ENCODE results near the gene PLA2R1.

DNA sequence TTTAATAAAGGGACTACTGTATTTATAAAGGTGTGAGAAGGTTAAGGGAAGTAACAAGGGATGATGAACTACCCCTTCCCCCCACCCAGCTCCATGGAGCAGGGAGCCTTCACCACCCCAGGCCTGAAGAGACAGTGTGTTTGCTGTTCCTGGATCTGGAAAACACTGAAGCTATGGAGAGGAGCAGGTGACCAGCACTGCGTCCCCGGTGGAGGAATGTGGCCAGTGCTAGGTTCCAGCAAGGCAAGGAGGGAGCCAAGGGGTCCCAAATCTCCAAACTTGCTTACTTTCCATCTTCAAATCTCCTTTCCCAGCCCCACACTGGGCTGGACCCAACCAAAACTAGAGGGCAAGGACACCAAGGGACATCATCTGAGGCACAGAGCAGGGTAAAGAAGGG is 135.7 kb downstream of the PLA2R1 start:
- TF ChIP-seq, protein P1, sequence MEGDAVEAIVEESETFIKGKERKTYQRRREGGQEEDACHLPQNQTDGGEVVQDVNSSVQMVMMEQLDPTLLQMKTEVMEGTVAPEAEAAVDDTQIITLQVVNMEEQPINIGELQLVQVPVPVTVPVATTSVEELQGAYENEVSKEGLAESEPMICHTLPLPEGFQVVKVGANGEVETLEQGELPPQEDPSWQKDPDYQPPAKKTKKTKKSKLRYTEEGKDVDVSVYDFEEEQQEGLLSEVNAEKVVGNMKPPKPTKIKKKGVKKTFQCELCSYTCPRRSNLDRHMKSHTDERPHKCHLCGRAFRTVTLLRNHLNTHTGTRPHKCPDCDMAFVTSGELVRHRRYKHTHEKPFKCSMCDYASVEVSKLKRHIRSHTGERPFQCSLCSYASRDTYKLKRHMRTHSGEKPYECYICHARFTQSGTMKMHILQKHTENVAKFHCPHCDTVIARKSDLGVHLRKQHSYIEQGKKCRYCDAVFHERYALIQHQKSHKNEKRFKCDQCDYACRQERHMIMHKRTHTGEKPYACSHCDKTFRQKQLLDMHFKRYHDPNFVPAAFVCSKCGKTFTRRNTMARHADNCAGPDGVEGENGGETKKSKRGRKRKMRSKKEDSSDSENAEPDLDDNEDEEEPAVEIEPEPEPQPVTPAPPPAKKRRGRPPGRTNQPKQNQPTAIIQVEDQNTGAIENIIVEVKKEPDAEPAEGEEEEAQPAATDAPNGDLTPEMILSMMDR (IDR thresholded peaks at IDR 0.05), result no peak
- no peak for TF ChIP-seq RNF2 (IDR thresholded peaks at IDR 0.05; ENCODE audit: borderline replicate concordance, low read depth)
- TF ChIP-seq, protein P2, sequence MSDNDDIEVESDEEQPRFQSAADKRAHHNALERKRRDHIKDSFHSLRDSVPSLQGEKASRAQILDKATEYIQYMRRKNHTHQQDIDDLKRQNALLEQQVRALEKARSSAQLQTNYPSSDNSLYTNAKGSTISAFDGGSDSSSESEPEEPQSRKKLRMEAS (IDR thresholded peaks at IDR 0.05), result no peak
- no peak for TF ChIP-seq HDAC2 (IDR thresholded peaks at IDR 0.05)
- TF ChIP-seq, protein P3, sequence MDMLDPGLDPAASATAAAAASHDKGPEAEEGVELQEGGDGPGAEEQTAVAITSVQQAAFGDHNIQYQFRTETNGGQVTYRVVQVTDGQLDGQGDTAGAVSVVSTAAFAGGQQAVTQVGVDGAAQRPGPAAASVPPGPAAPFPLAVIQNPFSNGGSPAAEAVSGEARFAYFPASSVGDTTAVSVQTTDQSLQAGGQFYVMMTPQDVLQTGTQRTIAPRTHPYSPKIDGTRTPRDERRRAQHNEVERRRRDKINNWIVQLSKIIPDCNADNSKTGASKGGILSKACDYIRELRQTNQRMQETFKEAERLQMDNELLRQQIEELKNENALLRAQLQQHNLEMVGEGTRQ (IDR thresholded peaks at IDR 0.05), result no peak
- no peak for TF ChIP-seq EHMT2 (IDR thresholded peaks at IDR 0.05; ENCODE audit: low read depth)
- no peak for TF ChIP-seq MAZ (IDR thresholded peaks at IDR 0.05; ENCODE audit: borderline replicate concordance, low read depth, low read length)
- 0 out of 2 replicates have a peak, but pooled peaks have one; percentile 9 for TF ChIP-seq POLR2A (IDR thresholded peaks at IDR 0.05; ENCODE audit: low read length)
- TF ChIP-seq, protein P4, sequence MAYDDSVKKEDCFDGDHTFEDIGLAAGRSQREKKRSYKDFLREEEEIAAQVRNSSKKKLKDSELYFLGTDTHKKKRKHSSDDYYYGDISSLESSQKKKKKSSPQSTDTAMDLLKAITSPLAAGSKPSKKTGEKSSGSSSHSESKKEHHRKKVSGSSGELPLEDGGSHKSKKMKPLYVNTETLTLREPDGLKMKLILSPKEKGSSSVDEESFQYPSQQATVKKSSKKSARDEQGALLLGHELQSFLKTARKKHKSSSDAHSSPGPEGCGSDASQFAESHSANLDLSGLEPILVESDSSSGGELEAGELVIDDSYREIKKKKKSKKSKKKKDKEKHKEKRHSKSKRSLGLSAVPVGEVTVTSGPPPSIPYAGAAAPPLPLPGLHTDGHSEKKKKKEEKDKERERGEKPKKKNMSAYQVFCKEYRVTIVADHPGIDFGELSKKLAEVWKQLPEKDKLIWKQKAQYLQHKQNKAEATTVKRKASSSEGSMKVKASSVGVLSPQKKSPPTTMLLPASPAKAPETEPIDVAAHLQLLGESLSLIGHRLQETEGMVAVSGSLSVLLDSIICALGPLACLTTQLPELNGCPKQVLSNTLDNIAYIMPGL (CRISPR knock-in tag; IDR thresholded peaks at IDR 0.05; ENCODE audit: borderline replicate concordance), result no peak

Measured in A549 (cell line).